GM12878 (cell line): ENCODE measurements around the gene NPB. TPM values are rescaled to one million over a fixed set of nuclear protein-coding genes. Genes with fewer than 3 reads are reported as not detected.

Experiments
- ATAC-seq: fragments of 200-7000 bp; cut with Tn5 transposase; 3 replicates; pipeline ENCODE4 v1.9.1; 2020; ENCODE audit warnings: mild to moderate bottlenecking, moderate library complexity
- BruUV-seq: library from RNA; stranded (reverse); fragments of 400-500 nt; replicated peaks from 2 replicates; lab custom pipeline; 2021; lab: Mats Ljungman, UMichigan
- CTCF ChIA-PET: fragments of 300-600 bp; sonication (Branson Sonifier 250); formaldehyde crosslinking; extraction: SDS; loops from one replicate; lab custom pipeline; 2021; ENCODE audit warnings: inconsistent platforms; lab: Yijun Ruan, JAX
- POLR2A ChIA-PET: fragments of 350-600 bp; formaldehyde crosslinking; extraction: SDS; loops from one replicate; lab custom pipeline; 2021; ENCODE audit warnings: inconsistent platforms; lab: Charles Lee
- RAD21 ChIA-PET: fragments of 300-600 bp; sonication (Branson Sonifier 250); formaldehyde crosslinking; loops from one replicate; lab custom pipeline; 2023; ENCODE audit warnings: antibody characterized with exemption; ENCODE audit not compliant: unreplicated experiment; lab: Charles Lee
- SMC1A ChIA-PET: fragments of 300-600 bp; sonication (Branson Sonifier 250); formaldehyde crosslinking; loops from one replicate; lab custom pipeline; 2023; ENCODE audit not compliant: unreplicated experiment, uncharacterized antibody; lab: Charles Lee
- DNase-seq: peaks from one replicate; pipeline ENCODE4 v3.0.0-alpha.2; 2011; ENCODE audit warnings: low read depth, low spot score
- FAIRE-seq: peaks from 3 replicates; lab custom pipeline; 2011; peaks lifted over from hg19 to GRCh38; lab: Jason Lieb, UNC
- H2AFZ ChIP-seq: 2 replicates; pipeline ENCODE4 v1.6.0; 2011; ENCODE audit warnings: low read depth, low read length, control low read depth; ENCODE audit not compliant: control insufficient read depth
- H3K27ac ChIP-seq: 2 replicates; pipeline ENCODE4 v1.5.1; 2011; ENCODE audit warnings: control low read depth; ENCODE audit not compliant: control insufficient read depth, insufficient read depth
- H3K27me3 ChIP-seq, 2 experiments: replicated peaks in 1 of 2; 2 replicates each; pipeline versions ENCODE4 v1.6.0 to v1.6.1; 2011; ENCODE audit warnings: low read length in 1 of 2; ENCODE audit not compliant: control insufficient read depth in 2 of 2, insufficient read depth in 2 of 2
- H3K36me3 ChIP-seq, 2 experiments: 2 replicates each; pipeline ENCODE4 v1.5.1; 2011; ENCODE audit warnings: low read length in 1 of 2; ENCODE audit not compliant: control insufficient read depth in 2 of 2, insufficient read depth in 2 of 2
- H3K4me1 ChIP-seq: 2 replicates; pipeline ENCODE4 v1.6.1; 2011; ENCODE audit warnings: mild to moderate bottlenecking, low read length, moderate library complexity, mixed read lengths; ENCODE audit not compliant: control insufficient read depth, insufficient read depth
- H3K4me2 ChIP-seq: 2 replicates; pipeline ENCODE4 v1.6.0; 2011; ENCODE audit warnings: control low read depth; ENCODE audit not compliant: control insufficient read depth, insufficient read depth
- H3K4me3 ChIP-seq: fragments of 200-600 bp; sonication (generic); 2 replicates; pipeline ENCODE4 v1.5.1; 2016
- H3K79me2 ChIP-seq: 2 replicates; pipeline ENCODE4 v1.6.0; 2011; ENCODE audit warnings: low read length; ENCODE audit not compliant: control insufficient read depth, insufficient read depth
- H3K9ac ChIP-seq: 2 replicates; pipeline ENCODE4 v1.8.0; 2011; ENCODE audit warnings: low read length, control low read depth, mixed read lengths; ENCODE audit not compliant: control insufficient read depth, insufficient read depth
- H3K9me3 ChIP-seq: replicated peaks from 3 replicates; pipeline ENCODE4 v1.5.1; 2011; ENCODE audit warnings: mild to moderate bottlenecking, low read length; ENCODE audit not compliant: control insufficient read depth, insufficient read depth
- H4K20me1 ChIP-seq: 2 replicates; pipeline ENCODE4 v1.6.0; 2011; ENCODE audit not compliant: control insufficient read depth, insufficient read depth
- CHD1 ChIP-seq: IDR thresholded peaks from 2 replicates; pipeline ENCODE4 v1.6.1; 2012; ENCODE audit warnings: low read depth, low read length, improper control_type of control experiment
- GABPA ChIP-seq: IDR thresholded peaks from 2 replicates; pipeline ENCODE4 v1.6.1; 2014; ENCODE audit warnings: antibody characterized with exemption, low read depth, mild to moderate bottlenecking, inconsistent platforms
- HDAC2 ChIP-seq: fragments of 200-600 bp; sonication (generic); IDR thresholded peaks from 2 replicates; pipeline ENCODE4 v1.6.1; 2017
- HDAC6 ChIP-seq: fragments of 200-600 bp; sonication (generic); IDR thresholded peaks from one replicate; pipeline ENCODE4 v1.8.0; 2017; ENCODE audit warnings: antibody characterized with exemption; ENCODE audit not compliant: unreplicated experiment
- IRF4 ChIP-seq: IDR thresholded peaks from 2 replicates; pipeline ENCODE4 v1.6.1; 2011; ENCODE audit warnings: low read depth, low read length
- IRF5 ChIP-seq: fragments of 450-650 bp; IDR thresholded peaks from 2 replicates; pipeline ENCODE4 v1.6.1; 2017; ENCODE audit warnings: borderline replicate concordance
- JUND ChIP-seq: IDR thresholded peaks from 2 replicates; pipeline ENCODE4 v1.6.1; 2012; ENCODE audit warnings: low read depth, mild to moderate bottlenecking, low read length, improper control_type of control experiment, moderate library complexity
- MEF2A ChIP-seq: IDR thresholded peaks from 2 replicates; pipeline ENCODE4 v1.6.1; 2011; ENCODE audit warnings: low read depth, mild to moderate bottlenecking, low read length, moderate library complexity; ENCODE audit not compliant: insufficient read depth
- MLLT1 ChIP-seq: fragments of 450-650 bp; IDR thresholded peaks from 2 replicates; pipeline ENCODE4 v1.6.1; 2016; ENCODE audit warnings: mild to moderate bottlenecking
- MTA3 ChIP-seq: IDR thresholded peaks from 2 replicates; pipeline ENCODE4 v1.6.1; 2012; ENCODE audit warnings: low read length, inconsistent platforms, borderline replicate concordance
- SP1 ChIP-seq: IDR thresholded peaks from one replicate; pipeline ENCODE4 v1.6.1; 2011; ENCODE audit warnings: low read depth, low read length
- STAT3 ChIP-seq: IDR thresholded peaks from 2 replicates; pipeline ENCODE4 v1.6.1; 2011; ENCODE audit warnings: low read depth, low read length, improper control_type of control experiment
- WGBS: methylation state at CpG from one replicate; pipeline ENCODE4 v1.1.6; 2016; ENCODE audit warnings: low lambda C conversion rate; ENCODE audit not compliant: insufficient replicate concordance, insufficient coverage; ENCODE audit errors: missing lambda C conversion rate; 5-methylcytosine and 5-hydroxymethylcytosine counted together
- in situ Hi-C: fragments of 300-500 bp; cut with MboI; formaldehyde crosslinking; loops from 9 replicates; pipeline ENCODE4 v1.14.3; 2018; ENCODE audit warnings: mixed read lengths
- intact Hi-C: fragments of 100-400 bp; cut with micrococcal nuclease; formaldehyde crosslinking; loops from one replicate; pipeline ENCODE4 v1.14.2; 2022; ENCODE audit not compliant: unreplicated experiment
- polyA plus RNA-seq, 11 experiments: library from polyadenylated mRNA; depleted of rRNA in 4 of 11; unstranded in 6 of 11; stranded (reverse) in 5 of 11; fragments of >200 nt; fragmentation: Nextera tagmentation in 4 of 11; fragmentation: Illumina TruSeq in 1 of 11; extraction: Ambion mirVana in 4 of 11; extraction: Trizol in 1 of 11; gene quantifications; 1 replicate in 1 of 11; 2 replicates in 10 of 11; pipeline versions ENCODE4 v1.2.1 to v1.2.3, GENCODE V29; 2011 to 2016; ENCODE audit warnings: inconsistent platforms in 2 of 11, missing spikeins in 2 of 11, low read depth in 1 of 11
- total RNA-seq, 4 experiments: library from RNA; depleted of rRNA in 3 of 4; stranded (reverse); fragments of >200 nt in 3 of 4; fragmentation: Illumina TruSeq in 1 of 4; extraction: Trizol in 1 of 4; gene quantifications; 2 replicates each; pipeline versions ENCODE4 v1.2.1 to v1.2.3, GENCODE V29; 2013 to 2021
- TF ChIP-seq, protein P1 (sequence below): IDR thresholded peaks from 2 replicates; pipeline ENCODE4 v1.6.1; 2012; ENCODE audit warnings: low read depth, low read length, improper control_type of control experiment
- TF ChIP-seq, protein P2 (sequence below): IDR thresholded peaks from 2 replicates; pipeline ENCODE4 v1.6.1; 2011; ENCODE audit warnings: borderline replicate concordance, low read depth, mild to moderate bottlenecking, moderate library complexity, low read length; ENCODE audit not compliant: insufficient read depth, poor library complexity, severe bottlenecking

The NPB gene
- total and polyA plus RNA-seq, 10 of the 15 experiments (the other 5 are each of a cell fraction or from before 2014, with no cell fraction given): 0.03 to 0.40 (median 0.15) TPM; not detected in 2

DNA sequence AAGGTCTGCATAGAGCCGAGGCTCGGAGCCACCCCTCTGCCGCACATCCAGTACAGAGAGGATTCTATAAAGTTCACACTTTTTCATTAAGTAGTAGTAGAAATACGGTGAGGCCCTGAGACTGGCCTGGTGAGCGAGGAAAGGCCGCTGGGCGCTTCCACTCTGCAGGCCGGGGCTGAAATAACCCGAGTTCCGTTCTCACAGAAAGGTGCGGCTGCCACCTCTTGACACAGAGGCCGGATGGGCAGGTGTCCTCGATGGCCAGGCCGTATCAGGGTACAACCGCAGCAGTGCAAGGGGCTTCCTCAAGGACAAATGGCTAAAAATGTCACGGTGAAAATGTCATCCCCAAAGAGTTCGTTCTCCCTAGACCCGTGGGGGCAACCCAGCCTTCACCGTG lies 9.9 kb downstream of the NPB start (continued):
- TF ChIP-seq CHD1: no peak
- TF ChIP-seq IRF5: no peak
- TF ChIP-seq, protein P1, sequence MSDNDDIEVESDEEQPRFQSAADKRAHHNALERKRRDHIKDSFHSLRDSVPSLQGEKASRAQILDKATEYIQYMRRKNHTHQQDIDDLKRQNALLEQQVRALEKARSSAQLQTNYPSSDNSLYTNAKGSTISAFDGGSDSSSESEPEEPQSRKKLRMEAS: no peak
- no peak for TF ChIP-seq HDAC2
- TF ChIP-seq MLLT1: no peak
- no peak for TF ChIP-seq IRF4

GRCh38 chr17:81912441-81913309 lies 10.6 kb downstream of the NPB start:
- Histone ChIP-seq H3K4me3 (no peak overlapping the region), H3K36me3 (peaks cover 11 to 28% of the 10 kb centered on the region in 2 experiments), H3K4me1 (peaks cover 11% of the 10 kb centered on the region), H3K4me2 (no peak overlapping the region), H3K9ac (no peak overlapping the region), H3K27me3 (no peaks in the 10 kb centered on the region), H3K27ac (no peak overlapping the region), H2AFZ (no peak overlapping the region), H4K20me1 (no peaks in the 10 kb centered on the region), H3K9me3 (no peaks in the 10 kb centered on the region), H3K79me2 (peaks cover 34% of the 10 kb centered on the region)
- DNase-seq (no peak), ATAC-seq (no peak), FAIRE-seq (no peak)
- intact Hi-C loops (no loop called here), in situ Hi-C loops (no loop called here)
- BruUV-seq: no TSS peak
- ChIA-PET SMC1A (interaction anchor here (1.0 to 1.1 kb wide), 2 partner anchors 15 to 43 kb away, joined by 3 read pairs; partner anchors contain the start of gene MAFG), CTCF (interaction anchor here (1.5 kb wide), 1 partner anchor 12 kb away, joined by 4 read pairs; no protein-coding TSS in a partner anchor), RAD21 (no interaction called here), POLR2A (interaction anchor here (0.5 kb wide), 1 partner anchor 617 kb away, joined by 5 read pairs; the partner anchor contains the start of gene SLC38A10)
- WGBS: 93% methylated on average over 28 of the region's 32 CpGs
- no peak for TF ChIP-seq MEF2A
- no peak for TF ChIP-seq JUND
- TF ChIP-seq SP1: no peak
- TF ChIP-seq HDAC6: no peak
- TF ChIP-seq GABPA: no peak
- no peak for TF ChIP-seq STAT3
- no peak for TF ChIP-seq MTA3
- TF ChIP-seq, protein P2, sequence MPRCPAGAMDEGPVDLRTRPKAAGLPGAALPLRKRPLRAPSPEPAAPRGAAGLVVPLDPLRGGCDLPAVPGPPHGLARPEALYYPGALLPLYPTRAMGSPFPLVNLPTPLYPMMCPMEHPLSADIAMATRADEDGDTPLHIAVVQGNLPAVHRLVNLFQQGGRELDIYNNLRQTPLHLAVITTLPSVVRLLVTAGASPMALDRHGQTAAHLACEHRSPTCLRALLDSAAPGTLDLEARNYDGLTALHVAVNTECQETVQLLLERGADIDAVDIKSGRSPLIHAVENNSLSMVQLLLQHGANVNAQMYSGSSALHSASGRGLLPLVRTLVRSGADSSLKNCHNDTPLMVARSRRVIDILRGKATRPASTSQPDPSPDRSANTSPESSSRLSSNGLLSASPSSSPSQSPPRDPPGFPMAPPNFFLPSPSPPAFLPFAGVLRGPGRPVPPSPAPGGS: no peak
